ENCODE data around the gene ZFYVE19.
A peak's percentile ranks its signal among the peaks of the same experiment; 100 is the strongest.

The ZFYVE19 gene

DNA sequence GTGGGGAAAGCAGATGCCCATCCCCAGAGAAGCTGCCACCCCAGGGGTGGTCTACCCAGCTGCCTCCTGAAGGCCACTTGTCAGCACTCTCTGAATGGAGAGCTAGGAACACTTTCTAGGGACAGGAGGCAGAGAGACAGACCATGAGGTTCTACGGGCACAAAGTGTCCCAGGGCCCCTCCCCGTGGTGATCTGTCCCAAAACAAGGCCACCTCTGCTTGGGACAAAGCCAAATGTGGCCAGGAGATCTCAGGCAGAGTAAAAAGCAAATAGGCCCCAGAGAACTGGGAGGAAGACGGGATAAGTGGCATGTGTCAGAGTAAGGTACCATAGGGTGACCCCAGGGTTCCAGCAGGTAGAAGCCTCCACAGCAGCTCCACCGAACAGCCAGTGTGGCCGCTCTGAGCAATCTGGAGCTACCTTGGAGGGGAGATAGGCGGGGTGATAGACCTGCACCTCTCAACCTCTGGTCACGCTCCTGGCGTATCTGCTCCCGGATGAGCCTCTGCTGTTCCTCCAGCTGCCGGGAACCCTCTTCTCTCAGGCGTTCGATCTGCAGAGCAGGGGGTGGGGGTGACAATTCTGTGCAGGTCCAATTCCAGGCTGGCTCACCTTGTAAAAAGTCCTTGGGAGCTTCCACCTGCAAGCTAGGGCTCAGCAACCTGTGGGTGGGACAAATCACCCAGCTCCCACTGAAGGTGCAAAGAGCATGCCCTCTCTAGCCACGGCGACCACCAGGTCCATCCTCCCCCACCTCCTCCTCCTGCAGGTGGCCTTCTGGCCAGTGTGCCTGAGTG lies 31.0 kb upstream of the ZFYVE19 start:
- no peaks in the 10 kb centered on the region for H3K27me3 ChIP-seq
- peaks cover 38% of the 10 kb centered on the region for H3K36me3 ChIP-seq
- no peak overlapping the region for H3K4me3 ChIP-seq (ENCODE audit: low read depth, low read length)
- no peak for DNase-seq
- TF ChIP-seq, protein P1, sequence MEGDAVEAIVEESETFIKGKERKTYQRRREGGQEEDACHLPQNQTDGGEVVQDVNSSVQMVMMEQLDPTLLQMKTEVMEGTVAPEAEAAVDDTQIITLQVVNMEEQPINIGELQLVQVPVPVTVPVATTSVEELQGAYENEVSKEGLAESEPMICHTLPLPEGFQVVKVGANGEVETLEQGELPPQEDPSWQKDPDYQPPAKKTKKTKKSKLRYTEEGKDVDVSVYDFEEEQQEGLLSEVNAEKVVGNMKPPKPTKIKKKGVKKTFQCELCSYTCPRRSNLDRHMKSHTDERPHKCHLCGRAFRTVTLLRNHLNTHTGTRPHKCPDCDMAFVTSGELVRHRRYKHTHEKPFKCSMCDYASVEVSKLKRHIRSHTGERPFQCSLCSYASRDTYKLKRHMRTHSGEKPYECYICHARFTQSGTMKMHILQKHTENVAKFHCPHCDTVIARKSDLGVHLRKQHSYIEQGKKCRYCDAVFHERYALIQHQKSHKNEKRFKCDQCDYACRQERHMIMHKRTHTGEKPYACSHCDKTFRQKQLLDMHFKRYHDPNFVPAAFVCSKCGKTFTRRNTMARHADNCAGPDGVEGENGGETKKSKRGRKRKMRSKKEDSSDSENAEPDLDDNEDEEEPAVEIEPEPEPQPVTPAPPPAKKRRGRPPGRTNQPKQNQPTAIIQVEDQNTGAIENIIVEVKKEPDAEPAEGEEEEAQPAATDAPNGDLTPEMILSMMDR (IDR thresholded peaks at IDR 0.05; ENCODE audit: low read depth, low read length), result no peak
- peaks cover 4% of the 10 kb centered on the region; the same call in 1 of the 2 replicates for H3K4me1 ChIP-seq
- H3K9me3 ChIP-seq, result no peaks in the 10 kb centered on the region

- H3K4me3 ChIP-seq (ENCODE audit: low read depth, low read length), result no peak overlapping the region
- no peak for DNase-seq
- no peaks in the 10 kb centered on the region for H3K9me3 ChIP-seq
These were observed 30.2 kb upstream of the ZFYVE19 start for GRCh38 chr15:40776537-40777141.

GRCh38 chr15:40782609-40783227 lies 24.2 kb upstream of the ZFYVE19 start:
- TF ChIP-seq, protein P1 (IDR thresholded peaks at IDR 0.05; ENCODE audit: low read depth, low read length), result peak; percentile 91
- Histone ChIP-seq H3K36me3 (peaks cover 15% of the 10 kb centered on the region), H3K27me3 (no peaks in the 10 kb centered on the region), H3K9me3 (no peaks in the 10 kb centered on the region), H3K4me1 (no peaks in the 10 kb centered on the region), H3K4me3 (ENCODE audit: low read depth, low read length) (no peak overlapping the region)
- DNase-seq, result peak; percentile 86

More at GRCh38 chr15:40776537-40777141, 30.2 kb upstream of the ZFYVE19 start:
- Histone ChIP-seq H3K4me1 (peaks cover 4% of the 10 kb centered on the region; the same call in 1 of the 2 replicates), H3K36me3 (peaks cover 38% of the 10 kb centered on the region), H3K27me3 (no peaks in the 10 kb centered on the region)
- TF ChIP-seq, protein P1 (IDR thresholded peaks at IDR 0.05; ENCODE audit: low read depth, low read length), result no peak

DNA sequence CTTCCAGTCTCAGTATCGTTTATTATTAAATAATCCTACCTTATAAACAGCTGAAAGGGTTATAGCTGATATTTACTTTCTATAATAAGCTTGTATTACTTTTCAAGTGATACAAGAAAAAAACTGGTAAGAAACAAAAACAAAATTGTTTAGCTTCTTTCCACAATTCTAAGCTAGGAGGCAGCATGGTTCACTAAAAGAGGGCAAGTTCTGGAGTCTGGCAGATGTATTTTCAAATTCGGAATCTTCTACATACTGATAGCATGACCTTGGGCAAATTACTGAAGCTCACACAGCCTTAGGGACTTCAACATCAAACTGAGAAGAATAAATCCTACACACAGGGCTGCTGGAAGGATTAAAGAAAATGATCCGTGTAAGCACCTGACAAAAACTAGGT lies 21.7 kb upstream of the ZFYVE19 start:
- H3K27me3 ChIP-seq, result no peaks in the 10 kb centered on the region
- no peak for DNase-seq
- TF ChIP-seq, protein P1 (IDR thresholded peaks at IDR 0.05; ENCODE audit: low read depth, low read length), result no peak
- no peaks in the 10 kb centered on the region for H3K4me1 ChIP-seq
- H3K36me3 ChIP-seq, result no peaks in the 10 kb centered on the region; the same call in 1 of the 2 replicates
- no peaks in the 10 kb centered on the region for H3K9me3 ChIP-seq
- no peak overlapping the region for H3K4me3 ChIP-seq (ENCODE audit: low read depth, low read length)

DNA sequence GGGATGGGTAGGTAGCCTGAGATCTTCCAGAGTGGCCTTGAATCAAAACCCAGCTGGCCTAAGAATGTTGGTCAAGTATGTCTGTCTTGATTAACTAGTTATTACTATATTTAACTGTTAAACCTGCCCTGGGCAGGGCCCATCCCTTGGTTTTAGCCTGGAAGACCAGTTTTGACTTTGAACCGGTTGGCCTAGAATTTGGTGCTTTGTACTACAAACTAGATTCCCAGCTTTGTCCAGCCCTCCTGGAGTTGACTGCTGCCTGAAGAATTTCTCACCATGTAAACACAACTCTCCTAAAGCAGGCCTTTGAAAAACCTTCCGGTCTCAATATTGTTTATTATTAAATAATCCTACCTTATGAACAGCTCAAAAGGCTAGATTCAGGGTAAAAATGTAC lies 21.1 kb upstream of the ZFYVE19 start:
- Histone ChIP-seq H3K27me3 (no peaks in the 10 kb centered on the region), H3K36me3 (no peaks in the 10 kb centered on the region), H3K9me3 (no peaks in the 10 kb centered on the region), H3K4me3 (ENCODE audit: low read depth, low read length) (no peak overlapping the region), H3K4me1 (no peaks in the 10 kb centered on the region)
- TF ChIP-seq, protein P1 (IDR thresholded peaks at IDR 0.05; ENCODE audit: low read depth, low read length), result no peak
- no peak for DNase-seq
